PC-3 (cell line): ENCODE data around the gene ACY1.

Source experiments
- EZH2 ChIP-seq: fragments of 300-600 bp; sonication (generic); IDR thresholded peaks from one replicate; pipeline ENCODE4 v1.6.1; 2017; ENCODE audit warnings: antibody characterized with exemption, mild to moderate bottlenecking, low read length; ENCODE audit not compliant: unreplicated experiment
- EZH2phosphoT487 ChIP-seq: fragments of 300-600 bp; sonication (generic); IDR thresholded peaks from 2 replicates; pipeline ENCODE4 v1.6.1; 2018; ENCODE audit warnings: mild to moderate bottlenecking, antibody characterized with exemption, low read length, borderline replicate concordance
- TF ChIP-seq, protein P1 (sequence below): fragments of 300-600 bp; sonication (generic); conservative IDR thresholded peaks from 2 replicates; pipeline ENCODE4 v1.5.1; 2017; ENCODE audit warnings: antibody characterized with exemption, low read depth, mild to moderate bottlenecking, low read length

DNA sequence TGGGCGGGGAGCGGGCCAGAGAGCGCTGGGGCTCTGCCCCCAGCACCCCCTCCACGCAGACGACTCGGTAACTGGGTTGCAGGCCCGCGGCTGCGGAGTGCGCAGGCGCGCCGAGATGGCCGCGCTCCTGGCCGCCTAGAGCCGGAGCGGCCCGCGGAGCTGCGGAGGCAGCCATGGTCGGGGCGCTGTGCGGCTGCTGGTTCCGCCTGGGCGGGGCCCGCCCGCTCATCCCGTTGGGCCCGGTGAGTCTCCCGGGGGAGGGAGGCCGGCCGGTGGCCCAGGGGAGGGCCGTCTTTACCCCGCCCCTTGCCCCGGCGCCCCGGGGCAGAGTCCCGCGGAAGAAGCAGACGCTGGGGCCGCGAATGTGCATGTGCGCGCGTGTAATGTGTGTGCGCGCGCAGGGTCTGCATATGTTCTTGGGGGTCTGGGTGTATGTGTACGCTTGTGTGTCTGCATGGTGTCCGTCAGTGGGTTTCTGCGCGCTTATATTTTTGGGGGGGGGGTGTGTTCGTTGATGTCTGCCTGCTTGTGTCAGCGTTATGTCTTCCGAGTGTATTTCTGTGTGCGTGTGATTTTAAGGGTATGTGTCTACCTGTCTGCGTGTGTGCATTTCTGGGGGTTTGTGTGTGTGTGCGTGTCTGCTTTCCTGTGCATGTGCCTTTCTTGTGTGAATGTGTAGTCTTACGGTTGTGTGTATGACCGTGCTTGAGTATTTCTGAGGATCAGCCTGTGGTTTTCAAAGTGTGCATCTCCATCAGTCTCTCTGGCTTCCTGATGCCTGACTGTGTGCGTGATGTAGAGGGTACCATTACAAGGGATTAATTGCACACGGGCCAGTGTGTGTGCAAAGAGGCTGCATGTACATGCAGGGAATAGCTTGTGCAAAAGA, 8.1 kb upstream of the ACY1 start, which contains the start of gene ABHD14A:
- TF ChIP-seq, protein P1, sequence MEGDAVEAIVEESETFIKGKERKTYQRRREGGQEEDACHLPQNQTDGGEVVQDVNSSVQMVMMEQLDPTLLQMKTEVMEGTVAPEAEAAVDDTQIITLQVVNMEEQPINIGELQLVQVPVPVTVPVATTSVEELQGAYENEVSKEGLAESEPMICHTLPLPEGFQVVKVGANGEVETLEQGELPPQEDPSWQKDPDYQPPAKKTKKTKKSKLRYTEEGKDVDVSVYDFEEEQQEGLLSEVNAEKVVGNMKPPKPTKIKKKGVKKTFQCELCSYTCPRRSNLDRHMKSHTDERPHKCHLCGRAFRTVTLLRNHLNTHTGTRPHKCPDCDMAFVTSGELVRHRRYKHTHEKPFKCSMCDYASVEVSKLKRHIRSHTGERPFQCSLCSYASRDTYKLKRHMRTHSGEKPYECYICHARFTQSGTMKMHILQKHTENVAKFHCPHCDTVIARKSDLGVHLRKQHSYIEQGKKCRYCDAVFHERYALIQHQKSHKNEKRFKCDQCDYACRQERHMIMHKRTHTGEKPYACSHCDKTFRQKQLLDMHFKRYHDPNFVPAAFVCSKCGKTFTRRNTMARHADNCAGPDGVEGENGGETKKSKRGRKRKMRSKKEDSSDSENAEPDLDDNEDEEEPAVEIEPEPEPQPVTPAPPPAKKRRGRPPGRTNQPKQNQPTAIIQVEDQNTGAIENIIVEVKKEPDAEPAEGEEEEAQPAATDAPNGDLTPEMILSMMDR, result no peak
- no peak for TF ChIP-seq EZH2
- no peak for TF ChIP-seq EZH2phosphoT487
